ENCODE data around the gene EFNA5. TPM values are rescaled to one million over a fixed set of nuclear protein-coding genes. Genes with fewer than 3 reads are reported as not detected.

EFNA5 gene
- total RNA-seq, 2 experiments from 2014 or later, result not detected

DNA sequence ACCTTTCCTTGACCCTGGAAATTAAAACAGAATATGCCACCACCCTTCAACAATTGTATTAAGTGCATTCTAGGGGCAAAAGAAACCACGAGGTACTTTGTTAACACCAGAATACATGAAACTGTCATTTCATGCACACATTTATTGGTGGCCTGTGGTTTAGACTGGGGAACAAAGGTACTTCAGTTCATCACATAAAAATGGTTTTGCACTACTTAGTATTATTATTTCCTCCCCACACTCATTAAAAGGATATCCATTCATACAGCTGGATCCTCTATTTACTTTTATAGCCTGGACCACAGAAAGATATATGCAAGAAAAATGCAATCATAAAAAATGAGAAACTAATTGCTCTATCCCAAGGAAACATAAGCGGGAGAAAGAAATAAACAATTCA lies 230.9 kb downstream of the EFNA5 start:
- Mint-ChIP-seq H3K4me1 (ENCODE audit: low read depth) (no peaks in the 10 kb centered on the region), H3K36me3 (ENCODE audit: low read depth) (no peaks in the 10 kb centered on the region), H3K27ac (no peak overlapping the region), H3K9me3 (peaks cover 5% of the 10 kb centered on the region), H3K27me3 (peaks cover 4% of the 10 kb centered on the region), H3K4me3 (no peak overlapping the region)
- H3K9me3 ChIP-seq (ENCODE audit: control insufficient read depth in 1 of 2, insufficient read depth in 1 of 2, low read length in 2 of 2), result no peaks in the 10 kb centered on the region
- DNase-seq, result no peak
- ChIA-PET POLR2A (no interaction called here), CTCF (no interaction called here)
- H3K4me1 ChIP-seq (ENCODE audit: insufficient read depth, low read length), result no peaks in the 10 kb centered on the region
- intact Hi-C loops (cut with DNase I, micrococcal nuclease), result no loop called here
- no peak for ATAC-seq (ENCODE audit: poor library complexity)
- H3K36me3 ChIP-seq (ENCODE audit: insufficient read depth, low read length), result no peaks in the 10 kb centered on the region
- H3K4me3 ChIP-seq (ENCODE audit: low read length), result no peak overlapping the region
- no peak for TF ChIP-seq CTCF (IDR thresholded peaks at IDR 0.05)
- H3K27me3 ChIP-seq (ENCODE audit: control insufficient read depth in 1 of 2, insufficient read depth in 2 of 2, low read length in 2 of 2), result no peaks in the 10 kb centered on the region
- no peak overlapping the region for H3K27ac ChIP-seq (ENCODE audit: low read depth in 1 of 2, low read length in 2 of 2)

DNA sequence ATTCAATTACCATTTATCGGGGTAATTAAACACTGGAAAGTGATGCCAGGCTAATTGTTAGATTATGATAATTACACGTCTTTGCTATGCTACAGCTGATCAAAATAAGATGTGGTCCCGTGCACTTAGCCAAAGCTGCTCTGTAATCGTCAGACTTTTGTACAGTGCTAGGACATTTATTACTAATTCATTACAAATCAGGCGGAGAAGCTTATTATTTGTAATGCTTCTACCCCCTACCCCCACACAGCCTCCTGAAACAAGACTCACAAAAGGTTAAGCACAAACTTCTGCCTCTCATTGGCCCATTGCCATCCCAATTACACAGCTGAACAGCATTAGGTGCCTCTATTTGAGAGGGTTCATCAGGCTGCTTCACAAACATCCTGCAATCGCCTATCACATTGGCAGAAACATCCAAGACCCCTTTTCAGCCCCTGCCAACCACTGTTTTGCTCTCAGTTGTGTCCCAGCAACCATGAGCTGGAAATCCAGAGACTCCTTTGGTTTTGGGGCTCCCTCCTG lies 232.7 kb downstream of the EFNA5 start:
- Histone ChIP-seq H3K9me3 (ENCODE audit: control insufficient read depth in 1 of 2, insufficient read depth in 1 of 2, low read length in 2 of 2) (no peaks in the 10 kb centered on the region), H3K4me1 (ENCODE audit: insufficient read depth, low read length) (no peaks in the 10 kb centered on the region), H3K27ac (ENCODE audit: low read depth in 1 of 2, low read length in 2 of 2) (no peak overlapping the region), H3K36me3 (ENCODE audit: insufficient read depth, low read length) (no peaks in the 10 kb centered on the region), H3K27me3 (ENCODE audit: control insufficient read depth in 1 of 2, insufficient read depth in 2 of 2, low read length in 2 of 2) (no peaks in the 10 kb centered on the region), H3K4me3 (ENCODE audit: low read length) (no peak overlapping the region)
- Mint-ChIP-seq H3K4me1 (ENCODE audit: low read depth) (no peaks in the 10 kb centered on the region), H3K9me3 (peaks cover 5% of the 10 kb centered on the region), H3K27ac (no peak overlapping the region), H3K4me3 (no peak overlapping the region), H3K27me3 (peaks cover 3% of the 10 kb centered on the region), H3K36me3 (ENCODE audit: low read depth) (no peaks in the 10 kb centered on the region)
- intact Hi-C loops (cut with DNase I, micrococcal nuclease), result no loop called here
- CTCF ChIA-PET, result interaction anchor here (0.5 to 1.4 kb wide), 2 partner anchors 13 to 58 kb away, joined by 4 read pairs; no protein-coding TSS in a partner anchor
- POLR2A ChIA-PET, result no interaction called here
- DNase-seq (no peak), ATAC-seq (ENCODE audit: poor library complexity) (no peak)
- no peak for TF ChIP-seq CTCF (IDR thresholded peaks at IDR 0.05)

DNA sequence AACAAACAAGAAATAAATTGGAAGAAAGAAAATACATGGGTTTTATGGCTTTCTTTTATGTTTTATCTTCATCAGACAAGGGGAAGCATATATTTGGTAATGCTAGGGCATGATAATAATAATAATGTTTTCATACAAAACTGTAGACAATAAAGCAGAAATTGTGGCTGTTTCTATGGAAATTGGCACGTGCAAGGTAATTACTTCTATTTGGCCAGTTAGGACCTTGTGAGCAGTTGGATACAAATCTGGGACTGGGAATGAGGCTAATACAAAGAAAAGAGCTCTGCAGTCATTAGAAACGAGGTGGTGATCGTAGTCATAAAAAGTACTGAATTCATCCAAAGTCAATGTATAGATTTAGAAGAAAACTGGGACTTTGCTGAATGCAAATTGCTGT lies 233.6 kb downstream of the EFNA5 start:
- H3K27me3 Mint-ChIP-seq, result no peaks in the 10 kb centered on the region
- H3K4me1 Mint-ChIP-seq (ENCODE audit: low read depth), result no peaks in the 10 kb centered on the region
- Histone ChIP-seq H3K27me3 (ENCODE audit: control insufficient read depth in 1 of 2, insufficient read depth in 2 of 2, low read length in 2 of 2) (no peaks in the 10 kb centered on the region), H3K4me3 (ENCODE audit: low read length) (no peak overlapping the region), H3K27ac (ENCODE audit: low read depth in 1 of 2, low read length in 2 of 2) (no peak overlapping the region), H3K36me3 (ENCODE audit: insufficient read depth, low read length) (no peaks in the 10 kb centered on the region), H3K4me1 (ENCODE audit: insufficient read depth, low read length) (no peaks in the 10 kb centered on the region), H3K9me3 (ENCODE audit: control insufficient read depth in 1 of 2, insufficient read depth in 1 of 2, low read length in 2 of 2) (no peaks in the 10 kb centered on the region)
- POLR2A ChIA-PET, result no interaction called here
- CTCF ChIA-PET, result interaction anchor here (1.4 kb wide), 1 partner anchor 13 kb away, joined by 4 read pairs; no protein-coding TSS in a partner anchor
- DNase-seq, result no peak
- H3K4me3 Mint-ChIP-seq, result no peak overlapping the region
- ATAC-seq (ENCODE audit: poor library complexity), result no peak
- intact Hi-C loops (cut with DNase I, micrococcal nuclease), result no loop called here
- no peaks in the 10 kb centered on the region for H3K36me3 Mint-ChIP-seq (ENCODE audit: low read depth)
- no peak for TF ChIP-seq CTCF (IDR thresholded peaks at IDR 0.05)
- peaks cover 5% of the 10 kb centered on the region for H3K9me3 Mint-ChIP-seq
- no peak overlapping the region for H3K27ac Mint-ChIP-seq

All from CD4-positive, alpha-beta T cell (primary cell).